HEK293 (cell line): ENCODE results near the gene TFPT.
A peak's percentile ranks its signal among the peaks of the same experiment; 100 is the strongest.

Experiments
- EGR2 ChIP-seq: fragments of 450-650 bp; formaldehyde crosslinking; IDR thresholded peaks from 2 replicates; pipeline ENCODE4 v1.5.1; 2016; ENCODE audit warnings: low read depth, missing biosample characterization, missing genetic modification characterization
- GLI4 ChIP-seq: fragments of 450-650 bp; formaldehyde crosslinking; IDR thresholded peaks from 2 replicates; pipeline ENCODE4 v1.5.1; 2016; ENCODE audit warnings: missing biosample characterization, missing genetic modification characterization
- KLF1 ChIP-seq: fragments of 450-650 bp; formaldehyde crosslinking; IDR thresholded peaks from 2 replicates; pipeline ENCODE4 v1.5.1; 2016; ENCODE audit warnings: missing biosample characterization, missing genetic modification characterization
- KLF9 ChIP-seq: fragments of 450-650 bp; formaldehyde crosslinking; IDR thresholded peaks from 2 replicates; pipeline ENCODE4 v1.5.1; 2016; ENCODE audit warnings: missing biosample characterization, missing genetic modification characterization, low read depth
- MYNN ChIP-seq: fragments of 450-650 bp; formaldehyde crosslinking; IDR thresholded peaks from 2 replicates; pipeline ENCODE4 v1.5.1; 2016; ENCODE audit warnings: missing biosample characterization, missing genetic modification characterization, borderline replicate concordance
- SP2 ChIP-seq: fragments of 450-650 bp; formaldehyde crosslinking; IDR thresholded peaks from 2 replicates; pipeline ENCODE4 v1.5.1; 2016; ENCODE audit warnings: missing biosample characterization, missing genetic modification characterization
- SP7 ChIP-seq: fragments of 450-650 bp; formaldehyde crosslinking; IDR thresholded peaks from 2 replicates; pipeline ENCODE4 v1.5.1; 2016; ENCODE audit warnings: missing biosample characterization, missing genetic modification characterization
- YY1 ChIP-seq: fragments of 450-650 bp; formaldehyde crosslinking; IDR thresholded peaks from 2 replicates; pipeline ENCODE4 v1.5.1; 2018; ENCODE audit warnings: missing biosample characterization, missing genetic modification characterization
- YY2 ChIP-seq: fragments of 450-650 bp; formaldehyde crosslinking; IDR thresholded peaks from 2 replicates; pipeline ENCODE4 v1.5.1; 2016; ENCODE audit warnings: missing biosample characterization, missing genetic modification characterization
- ZBTB1 ChIP-seq: fragments of 450-650 bp; formaldehyde crosslinking; IDR thresholded peaks from 2 replicates; pipeline ENCODE4 v1.5.1; 2016; ENCODE audit warnings: missing biosample characterization, missing genetic modification characterization
- ZBTB20 ChIP-seq: fragments of 450-650 bp; formaldehyde crosslinking; IDR thresholded peaks from 2 replicates; pipeline ENCODE4 v1.5.1; 2016; ENCODE audit warnings: missing biosample characterization, missing genetic modification characterization
- ZBTB21 ChIP-seq: fragments of 450-650 bp; formaldehyde crosslinking; IDR thresholded peaks from 2 replicates; pipeline ENCODE4 v1.5.1; 2017; ENCODE audit warnings: missing biosample characterization, missing genetic modification characterization
- ZNF10 ChIP-seq: fragments of 450-650 bp; formaldehyde crosslinking; IDR thresholded peaks from 2 replicates; pipeline ENCODE4 v1.5.1; 2017; ENCODE audit warnings: missing biosample characterization, missing genetic modification characterization
- ZNF146 ChIP-seq: fragments of 450-650 bp; formaldehyde crosslinking; IDR thresholded peaks from 2 replicates; pipeline ENCODE4 v1.5.1; 2016; ENCODE audit warnings: missing biosample characterization, missing genetic modification characterization
- ZNF19 ChIP-seq: fragments of 450-650 bp; formaldehyde crosslinking; IDR thresholded peaks from 2 replicates; pipeline ENCODE4; 2016; ENCODE audit warnings: missing biosample characterization, missing genetic modification characterization, low read depth
- ZNF221 ChIP-seq: fragments of 450-650 bp; formaldehyde crosslinking; IDR thresholded peaks from 2 replicates; pipeline ENCODE4 v1.5.1; 2017; ENCODE audit warnings: missing biosample characterization, missing genetic modification characterization, borderline replicate concordance
- ZNF24 ChIP-seq: fragments of 450-650 bp; formaldehyde crosslinking; IDR thresholded peaks from 2 replicates; pipeline ENCODE4 v1.5.1; 2016; ENCODE audit warnings: missing biosample characterization, missing genetic modification characterization
- ZNF335 ChIP-seq: fragments of 450-650 bp; formaldehyde crosslinking; conservative IDR thresholded peaks from 2 replicates; pipeline ENCODE4 v1.5.1; 2016; ENCODE audit warnings: missing biosample characterization, missing genetic modification characterization
- ZNF549 ChIP-seq: fragments of 450-650 bp; IDR thresholded peaks from 2 replicates; pipeline ENCODE4 v1.5.1; 2018; ENCODE audit warnings: missing biosample characterization, missing genetic modification characterization, mild to moderate bottlenecking, inconsistent platforms, moderate library complexity
- ZNF600 ChIP-seq: fragments of 450-650 bp; formaldehyde crosslinking; IDR thresholded peaks from 2 replicates; pipeline ENCODE4 v1.5.1; 2016; ENCODE audit warnings: missing biosample characterization, missing genetic modification characterization
- ZNF677 ChIP-seq: fragments of 450-650 bp; IDR thresholded peaks from 2 replicates; pipeline ENCODE4 v1.5.0; 2018; ENCODE audit warnings: missing biosample characterization, mild to moderate bottlenecking, missing genetic modification characterization, moderate library complexity
- ZNF76 ChIP-seq: fragments of 450-650 bp; formaldehyde crosslinking; IDR thresholded peaks from 2 replicates; pipeline ENCODE4; 2016; ENCODE audit warnings: low read depth, missing biosample characterization, missing genetic modification characterization, borderline replicate concordance
- ZNF843 ChIP-seq: fragments of 450-650 bp; formaldehyde crosslinking; IDR thresholded peaks from 2 replicates; pipeline ENCODE4 v1.5.1; 2016; ENCODE audit warnings: missing biosample characterization, missing genetic modification characterization
- TF ChIP-seq, protein P1 (sequence below): fragments of 450-650 bp; formaldehyde crosslinking; IDR thresholded peaks from 2 replicates; pipeline ENCODE4 v1.5.1; 2016; ENCODE audit warnings: missing biosample characterization, missing genetic modification characterization
- TF ChIP-seq, protein P2 (sequence below): fragments of 450-650 bp; formaldehyde crosslinking; IDR thresholded peaks from 2 replicates; pipeline ENCODE4 v1.5.1; 2016; ENCODE audit warnings: missing biosample characterization, missing genetic modification characterization
- TF ChIP-seq, protein P3 (sequence below): fragments of 450-650 bp; formaldehyde crosslinking; IDR thresholded peaks from 2 replicates; pipeline ENCODE4 v1.5.1; 2016; ENCODE audit warnings: missing biosample characterization, missing genetic modification characterization
- TF ChIP-seq, protein P4 (sequence below): fragments of 450-650 bp; formaldehyde crosslinking; IDR thresholded peaks from 2 replicates; pipeline ENCODE4 v1.5.1; 2016; ENCODE audit warnings: missing biosample characterization, missing genetic modification characterization
- TF ChIP-seq, protein P5 (sequence below): fragments of 450-650 bp; formaldehyde crosslinking; IDR thresholded peaks from 2 replicates; pipeline ENCODE4 v1.5.1; 2017; ENCODE audit warnings: missing biosample characterization, mild to moderate bottlenecking, missing genetic modification characterization, moderate library complexity
- TF ChIP-seq, protein P6 (sequence below): fragments of 450-650 bp; formaldehyde crosslinking; IDR thresholded peaks from 2 replicates; pipeline ENCODE4 v1.5.1; 2016; ENCODE audit warnings: missing biosample characterization, missing genetic modification characterization, low read depth

TFPT gene

DNA sequence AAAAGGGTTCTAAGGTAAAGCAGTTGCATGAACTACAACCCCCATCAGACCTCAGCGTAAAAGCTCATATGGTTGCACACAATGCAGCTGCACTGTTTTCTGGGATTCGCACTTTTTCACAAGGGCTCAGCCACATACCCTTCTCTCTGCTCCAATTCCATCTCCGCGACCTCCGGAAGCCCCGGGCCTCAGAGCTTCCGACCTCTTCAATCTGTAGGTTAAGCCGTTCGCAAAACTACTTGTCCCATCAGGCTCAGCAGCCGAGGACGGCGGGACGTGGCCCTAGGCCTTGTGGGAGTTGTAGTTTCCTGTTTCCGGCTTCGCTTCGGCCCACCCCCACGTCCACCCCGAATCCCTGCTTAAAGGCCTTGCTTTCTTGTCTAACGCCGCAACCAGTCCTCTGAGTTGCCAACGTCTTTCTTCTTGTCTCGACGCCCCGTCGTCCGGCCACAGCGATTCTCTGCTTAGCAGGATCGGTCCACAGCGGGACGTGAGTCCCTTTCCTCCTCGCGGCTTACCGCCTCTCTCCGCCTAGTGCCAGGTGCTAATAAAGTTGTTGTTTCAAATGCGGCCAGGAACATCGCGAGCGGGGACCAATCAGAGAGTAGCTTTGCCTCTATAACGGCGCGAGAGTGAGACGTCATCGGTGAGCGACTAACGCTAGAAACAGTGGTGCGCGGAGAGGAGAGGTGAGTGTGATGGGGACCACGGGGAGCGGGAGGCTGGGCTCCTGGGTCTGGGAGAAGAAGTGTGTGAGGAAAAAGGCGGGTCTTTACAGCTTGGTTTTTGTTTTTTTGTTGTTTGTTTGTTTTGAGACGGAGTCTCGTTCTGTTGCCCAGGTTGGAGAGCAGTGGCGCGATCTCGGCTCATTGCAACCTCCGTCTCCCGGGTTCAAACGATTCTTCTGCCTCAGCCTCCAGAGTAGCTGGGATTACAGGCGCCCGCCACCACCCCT lies at the start of gene TFPT, which contains the start of gene PRPF31 (continued):
- peak; percentile 95 for TF ChIP-seq SP7 (tag by site-specific recombination)
- TF ChIP-seq ZNF24 (tag by site-specific recombination) = peak; percentile 89
- peak; percentile 96 for TF ChIP-seq GLI4 (tag by site-specific recombination)
- peak; percentile 76 for TF ChIP-seq ZBTB20
- no peak for TF ChIP-seq ZNF549
- TF ChIP-seq, protein P1, sequence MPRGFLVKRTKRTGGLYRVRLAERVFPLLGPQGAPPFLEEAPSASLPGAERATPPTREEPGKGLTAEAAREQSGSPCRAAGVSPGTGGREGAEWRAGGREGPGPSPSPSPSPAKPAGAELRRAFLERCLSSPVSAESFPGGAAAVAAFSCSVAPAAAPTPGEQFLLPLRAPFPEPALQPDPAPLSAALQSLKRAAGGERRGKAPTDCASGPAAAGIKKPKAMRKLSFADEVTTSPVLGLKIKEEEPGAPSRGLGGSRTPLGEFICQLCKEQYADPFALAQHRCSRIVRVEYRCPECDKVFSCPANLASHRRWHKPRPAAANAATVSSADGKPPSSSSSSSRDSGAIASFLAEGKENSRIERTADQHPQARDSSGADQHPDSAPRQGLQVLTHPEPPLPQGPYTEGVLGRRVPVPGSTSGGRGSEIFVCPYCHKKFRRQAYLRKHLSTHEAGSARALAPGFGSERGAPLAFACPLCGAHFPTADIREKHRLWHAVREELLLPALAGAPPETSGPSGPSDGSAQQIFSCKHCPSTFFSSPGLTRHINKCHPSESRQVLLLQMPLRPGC (tag by site-specific recombination) = peak; percentile 77
- peak; percentile 60; the same call in 1 of the 2 replicates for TF ChIP-seq ZBTB21 (tag by site-specific recombination)
- 0 out of 2 replicates have a peak, but pooled peaks have one; percentile 16 for TF ChIP-seq ZNF19
- peak; percentile 84; the same call in 1 of the 2 replicates for TF ChIP-seq ZNF843
- TF ChIP-seq ZBTB1 (tag by site-specific recombination) = no peak
- TF ChIP-seq YY2 (tag by site-specific recombination) = peak; percentile 88
- TF ChIP-seq, protein P2, sequence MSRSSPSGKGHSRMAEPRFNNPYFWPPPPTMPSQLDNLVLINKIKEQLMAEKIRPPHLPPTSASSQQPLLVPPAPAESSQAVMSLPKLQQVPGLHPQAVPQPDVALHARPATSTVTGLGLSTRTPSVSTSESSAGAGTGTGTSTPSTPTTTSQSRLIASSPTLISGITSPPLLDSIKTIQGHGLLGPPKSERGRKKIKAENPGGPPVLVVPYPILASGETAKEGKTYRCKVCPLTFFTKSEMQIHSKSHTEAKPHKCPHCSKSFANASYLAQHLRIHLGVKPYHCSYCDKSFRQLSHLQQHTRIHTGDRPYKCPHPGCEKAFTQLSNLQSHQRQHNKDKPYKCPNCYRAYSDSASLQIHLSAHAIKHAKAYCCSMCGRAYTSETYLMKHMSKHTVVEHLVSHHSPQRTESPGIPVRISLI (tag by site-specific recombination) = 0 out of 2 replicates have a peak, but pooled peaks have one; percentile 43
- TF ChIP-seq KLF9 (tag by site-specific recombination) = peak; percentile 75
- TF ChIP-seq EGR2 (tag by site-specific recombination) = peak; percentile 74
- TF ChIP-seq MYNN = peak; percentile 44; the same call in 1 of the 2 replicates
- peak; percentile 100 for TF ChIP-seq ZNF76
- TF ChIP-seq ZNF677 (tag by site-specific recombination) = no peak
- TF ChIP-seq ZNF600 (tag by site-specific recombination) = 0 out of 2 replicates have a peak, but pooled peaks have one; percentile 57
- TF ChIP-seq SP2 (tag by site-specific recombination) = peak; percentile 90
- peak; percentile 78 for TF ChIP-seq KLF1 (tag by site-specific recombination)
- TF ChIP-seq, protein P3, sequence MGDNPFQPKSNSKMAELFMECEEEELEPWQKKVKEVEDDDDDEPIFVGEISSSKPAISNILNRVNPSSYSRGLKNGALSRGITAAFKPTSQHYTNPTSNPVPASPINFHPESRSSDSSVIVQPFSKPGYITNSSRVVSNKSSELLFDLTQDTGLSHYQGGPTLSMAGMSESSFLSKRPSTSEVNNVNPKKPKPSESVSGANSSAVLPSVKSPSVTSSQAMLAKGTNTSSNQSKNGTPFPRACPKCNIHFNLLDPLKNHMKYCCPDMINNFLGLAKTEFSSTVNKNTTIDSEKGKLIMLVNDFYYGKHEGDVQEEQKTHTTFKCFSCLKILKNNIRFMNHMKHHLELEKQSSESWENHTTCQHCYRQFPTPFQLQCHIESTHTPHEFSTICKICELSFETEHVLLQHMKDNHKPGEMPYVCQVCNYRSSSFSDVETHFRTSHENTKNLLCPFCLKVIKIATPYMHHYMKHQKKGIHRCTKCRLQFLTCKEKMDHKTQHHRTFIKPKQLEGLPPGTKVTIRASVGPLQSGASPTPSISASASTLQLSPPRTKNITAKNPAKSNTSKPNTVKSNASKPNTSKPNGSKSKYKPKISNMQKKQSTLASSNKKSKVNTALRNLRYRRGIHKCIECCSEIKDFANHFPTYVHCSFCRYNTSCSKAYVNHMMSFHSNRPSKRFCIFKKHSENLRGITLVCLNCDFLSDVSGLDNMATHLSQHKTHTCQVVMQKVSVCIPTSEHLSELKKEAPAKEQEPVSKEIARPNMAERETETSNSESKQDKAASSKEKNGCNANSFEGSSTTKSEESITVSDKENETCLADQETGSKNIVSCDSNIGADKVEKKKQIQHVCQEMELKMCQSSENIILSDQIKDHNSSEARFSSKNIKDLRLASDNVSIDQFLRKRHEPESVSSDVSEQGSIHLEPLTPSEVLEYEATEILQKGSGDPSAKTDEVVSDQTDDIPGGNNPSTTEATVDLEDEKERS (tag by site-specific recombination) = peak; percentile 88
- TF ChIP-seq, protein P4, sequence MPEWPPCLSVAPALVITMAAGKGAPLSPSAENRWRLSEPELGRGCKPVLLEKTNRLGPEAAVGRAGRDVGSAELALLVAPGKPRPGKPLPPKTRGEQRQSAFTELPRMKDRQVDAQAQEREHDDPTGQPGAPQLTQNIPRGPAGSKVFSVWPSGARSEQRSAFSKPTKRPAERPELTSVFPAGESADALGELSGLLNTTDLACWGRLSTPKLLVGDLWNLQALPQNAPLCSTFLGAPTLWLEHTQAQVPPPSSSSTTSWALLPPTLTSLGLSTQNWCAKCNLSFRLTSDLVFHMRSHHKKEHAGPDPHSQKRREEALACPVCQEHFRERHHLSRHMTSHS (tag by site-specific recombination) = no peak
- peak; percentile 79 for TF ChIP-seq YY1
- TF ChIP-seq, protein P5, sequence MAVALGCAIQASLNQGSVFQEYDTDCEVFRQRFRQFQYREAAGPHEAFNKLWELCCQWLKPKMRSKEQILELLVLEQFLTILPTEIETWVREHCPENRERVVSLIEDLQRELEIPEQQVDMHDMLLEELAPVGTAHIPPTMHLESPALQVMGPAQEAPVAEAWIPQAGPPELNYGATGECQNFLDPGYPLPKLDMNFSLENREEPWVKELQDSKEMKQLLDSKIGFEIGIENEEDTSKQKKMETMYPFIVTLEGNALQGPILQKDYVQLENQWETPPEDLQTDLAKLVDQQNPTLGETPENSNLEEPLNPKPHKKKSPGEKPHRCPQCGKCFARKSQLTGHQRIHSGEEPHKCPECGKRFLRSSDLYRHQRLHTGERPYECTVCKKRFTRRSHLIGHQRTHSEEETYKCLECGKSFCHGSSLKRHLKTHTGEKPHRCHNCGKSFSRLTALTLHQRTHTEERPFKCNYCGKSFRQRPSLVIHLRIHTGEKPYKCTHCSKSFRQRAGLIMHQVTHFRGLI = 0 out of 2 replicates have a peak, but pooled peaks have one; percentile 22
- peak; percentile 87 for TF ChIP-seq ZNF10 (tag by site-specific recombination)
- TF ChIP-seq ZNF146 = 0 out of 2 replicates have a peak, but pooled peaks have one; percentile 49
- peak; percentile 98 for TF ChIP-seq ZNF335 (tag by site-specific recombination)
- no peak for TF ChIP-seq ZNF221
- TF ChIP-seq, protein P6, sequence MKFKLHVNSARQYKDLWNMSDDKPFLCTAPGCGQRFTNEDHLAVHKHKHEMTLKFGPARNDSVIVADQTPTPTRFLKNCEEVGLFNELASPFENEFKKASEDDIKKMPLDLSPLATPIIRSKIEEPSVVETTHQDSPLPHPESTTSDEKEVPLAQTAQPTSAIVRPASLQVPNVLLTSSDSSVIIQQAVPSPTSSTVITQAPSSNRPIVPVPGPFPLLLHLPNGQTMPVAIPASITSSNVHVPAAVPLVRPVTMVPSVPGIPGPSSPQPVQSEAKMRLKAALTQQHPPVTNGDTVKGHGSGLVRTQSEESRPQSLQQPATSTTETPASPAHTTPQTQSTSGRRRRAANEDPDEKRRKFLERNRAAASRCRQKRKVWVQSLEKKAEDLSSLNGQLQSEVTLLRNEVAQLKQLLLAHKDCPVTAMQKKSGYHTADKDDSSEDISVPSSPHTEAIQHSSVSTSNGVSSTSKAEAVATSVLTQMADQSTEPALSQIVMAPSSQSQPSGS (tag by site-specific recombination) = peak; percentile 63; the same call in 1 of the 2 replicates
